OCI-LY7 (cell line): ENCODE measurements around the gene RAB19. TPM values are rescaled to one million over a fixed set of nuclear protein-coding genes. Genes with fewer than 3 reads are reported as not detected.

Experiments
- BruUV-seq: library from RNA; stranded (reverse); fragments of 400-500 nt; replicated peaks from 2 replicates; lab custom pipeline; 2021; lab: Mats Ljungman, UMichigan
- CTCF ChIA-PET: fragments of 300-600 bp; sonication (Branson Sonifier 250); formaldehyde crosslinking; loops from one replicate; lab custom pipeline; 2022; ENCODE audit warnings: antibody characterized with exemption; ENCODE audit not compliant: unreplicated experiment; lab: Charles Lee
- POLR2A ChIA-PET: fragments of 300-600 bp; sonication (Branson Sonifier 250); formaldehyde crosslinking; loops from one replicate; lab custom pipeline; 2022; ENCODE audit warnings: antibody characterized with exemption; lab: Charles Lee
- DNase-seq: peaks from one replicate; pipeline ENCODE4 v3.0.0-alpha.2; 2015; ENCODE audit warnings: low spot score
- H2AFZ ChIP-seq: fragments of 200-600 bp; sonication (generic), shearing (Covaris generic); 2 replicates; pipeline ENCODE4 v1.6.1; 2014; ENCODE audit warnings: mild to moderate bottlenecking, antibody characterized with exemption, low read length, moderate library complexity
- H3K27ac ChIP-seq: fragments of 200-600 bp; sonication (generic); 2 replicates; pipeline ENCODE4 v1.5.1; 2014; ENCODE audit warnings: mixed run types, low read depth, mild to moderate bottlenecking, moderate library complexity, low read length, inconsistent platforms; ENCODE audit not compliant: poor library complexity, severe bottlenecking
- H3K36me3 ChIP-seq: fragments of 200-600 bp; sonication (generic); 2 replicates; pipeline ENCODE4 v1.6.1; 2014; ENCODE audit warnings: mild to moderate bottlenecking, antibody characterized with exemption, low read length, moderate library complexity, mixed read lengths; ENCODE audit not compliant: insufficient read depth
- H3K4me1 ChIP-seq: fragments of 200-600 bp; sonication (generic); 2 replicates; pipeline ENCODE4 v1.5.1; 2014; ENCODE audit warnings: mild to moderate bottlenecking, low read length; ENCODE audit not compliant: insufficient read depth, poor library complexity, severe bottlenecking
- H3K4me2 ChIP-seq: fragments of 200-600 bp; sonication (generic); 2 replicates; pipeline ENCODE4 v1.6.1; 2014; ENCODE audit warnings: mild to moderate bottlenecking, low read length
- H3K4me3 ChIP-seq: fragments of 200-600 bp; sonication (generic); 2 replicates; pipeline ENCODE4 v1.5.1; 2014; ENCODE audit warnings: mild to moderate bottlenecking, low read depth, low read length; ENCODE audit not compliant: poor library complexity, severe bottlenecking
- H3K79me2 ChIP-seq: fragments of 200-600 bp; sonication (generic); 2 replicates; pipeline ENCODE4 v1.6.1; 2016; ENCODE audit warnings: low read depth, mild to moderate bottlenecking, low read length, moderate library complexity, mixed read lengths; ENCODE audit not compliant: insufficient read depth
- H3K9me2 ChIP-seq: fragments of 200-600 bp; sonication (generic); 2 replicates; pipeline ENCODE4 v1.6.1; 2016; ENCODE audit warnings: mild to moderate bottlenecking, low read length, mixed read lengths; ENCODE audit not compliant: insufficient read depth
- H3K9me3 ChIP-seq: fragments of 200-600 bp; sonication (generic); 2 replicates; pipeline ENCODE4 v1.6.1; 2014; ENCODE audit warnings: mild to moderate bottlenecking, mixed run types, low read length, mixed read lengths
- H4K20me1 ChIP-seq: fragments of 200-600 bp; sonication (generic); 2 replicates; pipeline ENCODE4 v1.6.1; 2014; ENCODE audit warnings: mild to moderate bottlenecking, antibody characterized with exemption, low read length, moderate library complexity, mixed read lengths; ENCODE audit not compliant: insufficient read depth
- EZH2phosphoT487 ChIP-seq: fragments of 200-600 bp; sonication (generic); IDR thresholded peaks from 2 replicates; pipeline ENCODE4 v1.6.1; 2018; ENCODE audit warnings: low read depth, borderline replicate concordance, mild to moderate bottlenecking, mixed run types, antibody characterized with exemption, low read length, moderate library complexity, mixed read lengths
- intact Hi-C: fragments of 100-400 bp; cut with micrococcal nuclease; formaldehyde crosslinking; loops from one replicate; pipeline ENCODE4 v1.10.0; 2022; ENCODE audit not compliant: unreplicated experiment
- total RNA-seq, 2 experiments: library from RNA; depleted of rRNA in 1 of 2; stranded (reverse); fragments of >200 nt in 1 of 2; shearing (Covaris generic) in 1 of 2; gene quantifications; 2 replicates each; pipeline ENCODE4 v1.2.3, GENCODE V29; 2014 to 2022
- TF ChIP-seq, protein P1 (sequence below): fragments of 200-600 bp; sonication (generic); conservative IDR thresholded peaks from 2 replicates; pipeline ENCODE4 v1.5.1; 2014; ENCODE audit warnings: mild to moderate bottlenecking, antibody characterized with exemption, low read length, moderate library complexity, mixed read lengths

Gene RAB19
- total RNA-seq, 2 experiments from 2014 or later, result not detected

DNA sequence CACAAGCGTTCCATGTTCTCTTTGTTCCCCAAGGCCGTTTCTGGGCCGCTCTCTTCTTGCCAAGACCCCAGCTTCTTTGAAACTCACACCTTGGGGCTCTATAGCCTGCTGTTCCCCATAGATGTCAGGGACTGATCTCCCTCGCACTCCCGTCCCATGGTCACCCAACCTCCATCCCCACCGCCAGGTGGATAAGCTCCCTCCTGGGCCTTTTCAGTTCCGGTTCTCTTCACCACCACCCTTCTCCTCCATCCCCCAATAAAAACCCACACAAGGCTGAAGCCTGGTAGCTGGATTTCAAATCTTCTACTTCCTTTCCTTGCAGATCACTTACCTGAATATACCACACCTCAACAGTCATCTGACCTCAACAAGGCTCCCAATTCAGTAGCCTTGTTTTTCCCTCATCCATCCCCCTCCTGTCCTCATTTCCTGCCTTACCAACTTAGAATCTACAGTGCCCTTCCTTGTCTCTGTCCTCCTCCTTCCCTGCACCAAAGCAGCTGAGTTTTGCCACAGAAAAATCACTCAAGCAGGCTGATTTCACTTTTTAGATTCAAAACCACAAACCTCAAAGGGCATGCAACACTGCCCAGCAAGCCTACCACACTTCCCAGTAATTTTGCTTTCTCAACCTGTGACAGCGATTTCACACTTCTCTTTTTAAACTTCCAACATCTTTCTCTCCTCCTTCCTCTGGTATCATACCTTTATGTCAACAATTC is 13.2 kb upstream of the RAB19 start:
- no peak overlapping the region for H2AFZ ChIP-seq
- peaks cover 20% of the 10 kb centered on the region for H3K4me1 ChIP-seq
- no peak overlapping the region for H3K4me3 ChIP-seq
- H3K9me2 ChIP-seq, result no peaks in the 10 kb centered on the region
- no peaks in the 10 kb centered on the region for H3K79me2 ChIP-seq
- H3K27ac ChIP-seq, result no peak overlapping the region
- DNase-seq, result peak; percentile 65
- ChIA-PET POLR2A (interaction anchor here (0.8 kb wide), 1 partner anchor 25 kb away, joined by 3 read pairs; no protein-coding TSS in a partner anchor), CTCF (interaction anchor here (0.9 kb wide), 1 partner anchor 8 kb away, joined by 3 read pairs; the partner anchor contains the start of gene SLC37A3)
- H3K9me3 ChIP-seq, result no peaks in the 10 kb centered on the region
- no peaks in the 10 kb centered on the region for H3K36me3 ChIP-seq
- intact Hi-C loops, result loop anchor here (5.0 kb wide), 2 partner anchors 213 to 282 kb away; partner anchors contain the start of genes ADCK2 and KDM7A
- peaks cover 29% of the 10 kb centered on the region for H4K20me1 ChIP-seq
- BruUV-seq, result no TSS peak
- TF ChIP-seq EZH2phosphoT487, result no peak
- TF ChIP-seq, protein P1, sequence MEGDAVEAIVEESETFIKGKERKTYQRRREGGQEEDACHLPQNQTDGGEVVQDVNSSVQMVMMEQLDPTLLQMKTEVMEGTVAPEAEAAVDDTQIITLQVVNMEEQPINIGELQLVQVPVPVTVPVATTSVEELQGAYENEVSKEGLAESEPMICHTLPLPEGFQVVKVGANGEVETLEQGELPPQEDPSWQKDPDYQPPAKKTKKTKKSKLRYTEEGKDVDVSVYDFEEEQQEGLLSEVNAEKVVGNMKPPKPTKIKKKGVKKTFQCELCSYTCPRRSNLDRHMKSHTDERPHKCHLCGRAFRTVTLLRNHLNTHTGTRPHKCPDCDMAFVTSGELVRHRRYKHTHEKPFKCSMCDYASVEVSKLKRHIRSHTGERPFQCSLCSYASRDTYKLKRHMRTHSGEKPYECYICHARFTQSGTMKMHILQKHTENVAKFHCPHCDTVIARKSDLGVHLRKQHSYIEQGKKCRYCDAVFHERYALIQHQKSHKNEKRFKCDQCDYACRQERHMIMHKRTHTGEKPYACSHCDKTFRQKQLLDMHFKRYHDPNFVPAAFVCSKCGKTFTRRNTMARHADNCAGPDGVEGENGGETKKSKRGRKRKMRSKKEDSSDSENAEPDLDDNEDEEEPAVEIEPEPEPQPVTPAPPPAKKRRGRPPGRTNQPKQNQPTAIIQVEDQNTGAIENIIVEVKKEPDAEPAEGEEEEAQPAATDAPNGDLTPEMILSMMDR, result no peak
- peak overlapping the region; percentile 51 for H3K4me2 ChIP-seq

DNA sequence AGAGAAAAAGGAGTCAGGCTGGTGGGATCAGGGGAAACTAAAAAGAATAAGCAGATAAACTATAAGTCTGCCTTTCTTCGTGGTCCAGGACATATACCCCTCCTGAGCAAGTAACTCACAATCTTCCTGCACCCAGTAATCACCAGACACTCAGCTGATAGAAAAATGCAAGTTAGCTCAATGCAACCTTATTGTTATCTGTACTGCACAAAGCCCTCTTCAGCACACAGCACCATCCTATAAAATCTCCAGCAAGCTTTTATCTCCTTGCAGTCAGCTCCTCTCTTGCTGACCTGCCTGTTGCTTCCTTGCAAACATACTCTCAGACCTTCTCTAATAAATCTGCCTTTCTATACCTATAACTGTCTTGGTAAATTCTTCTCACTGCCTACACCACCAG is 12.2 kb upstream of the RAB19 start:
- Histone ChIP-seq H3K4me3 (no peak overlapping the region), H2AFZ (no peak overlapping the region), H3K27ac (no peak overlapping the region), H3K4me2 (no peak overlapping the region), H3K9me3 (no peaks in the 10 kb centered on the region), H4K20me1 (peaks cover 29% of the 10 kb centered on the region), H3K36me3 (no peaks in the 10 kb centered on the region), H3K4me1 (peaks cover 20% of the 10 kb centered on the region), H3K79me2 (no peaks in the 10 kb centered on the region), H3K9me2 (no peaks in the 10 kb centered on the region)
- no peak for DNase-seq
- ChIA-PET CTCF (no interaction called here), POLR2A (no interaction called here)
- intact Hi-C loops, result loop anchor here (5.0 kb wide), 2 partner anchors 214 to 281 kb away; partner anchors contain the start of genes ADCK2 and KDM7A
- no TSS peak for BruUV-seq
- TF ChIP-seq EZH2phosphoT487, result no peak
- TF ChIP-seq, protein P1, result no peak
